Measurements from ENCODE around the gene NDEL1.

NDEL1 gene

DNA sequence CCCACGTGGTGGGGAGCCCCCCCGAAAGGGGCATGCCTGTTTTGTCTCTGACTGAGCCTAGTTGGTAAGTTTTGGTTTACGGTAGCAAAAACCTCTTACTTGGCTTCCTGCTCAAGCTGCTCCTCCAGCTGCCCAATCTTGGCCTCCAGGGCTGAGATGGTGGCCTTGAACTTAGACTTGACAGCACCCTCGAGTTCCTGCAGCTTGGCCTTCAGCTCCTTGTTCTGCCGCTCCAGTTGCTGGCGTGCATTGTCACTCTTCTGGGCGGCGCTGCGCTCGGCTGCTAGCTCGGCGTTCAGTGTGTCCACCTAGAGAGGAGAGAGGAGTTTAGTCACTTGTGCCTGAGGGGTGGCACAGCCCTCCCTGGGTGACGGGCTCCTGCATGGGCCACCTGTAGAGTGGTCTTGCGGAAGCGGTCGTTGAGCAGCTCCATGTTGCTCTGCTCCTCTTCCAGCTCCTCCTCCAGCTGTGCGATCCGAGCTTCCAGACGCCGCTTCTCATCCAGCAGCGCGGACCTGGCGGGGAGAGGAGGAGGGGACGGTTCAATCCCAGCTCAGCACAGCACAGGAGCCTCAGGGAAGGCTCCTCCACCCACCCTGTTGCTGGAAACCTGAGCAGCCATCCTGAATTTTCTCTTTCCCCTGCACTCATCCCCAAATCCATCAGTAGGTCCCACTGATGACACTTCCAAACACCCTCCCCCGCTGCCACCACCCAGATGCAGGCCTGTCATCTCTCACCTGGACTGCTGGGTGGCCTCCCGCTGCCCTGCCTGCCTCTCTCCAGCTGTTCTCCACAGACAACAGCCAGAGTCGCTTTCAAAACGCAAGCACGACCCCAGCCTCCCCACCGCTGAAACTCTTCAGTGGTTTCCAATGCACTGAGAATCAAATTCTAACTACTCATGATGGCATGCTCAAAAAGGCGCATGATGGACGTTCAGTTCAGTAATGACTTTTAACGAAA is 44.6 kb downstream of the NDEL1 start:
- DNase-seq (ENCODE audit: low spot score): no peak

DNA sequence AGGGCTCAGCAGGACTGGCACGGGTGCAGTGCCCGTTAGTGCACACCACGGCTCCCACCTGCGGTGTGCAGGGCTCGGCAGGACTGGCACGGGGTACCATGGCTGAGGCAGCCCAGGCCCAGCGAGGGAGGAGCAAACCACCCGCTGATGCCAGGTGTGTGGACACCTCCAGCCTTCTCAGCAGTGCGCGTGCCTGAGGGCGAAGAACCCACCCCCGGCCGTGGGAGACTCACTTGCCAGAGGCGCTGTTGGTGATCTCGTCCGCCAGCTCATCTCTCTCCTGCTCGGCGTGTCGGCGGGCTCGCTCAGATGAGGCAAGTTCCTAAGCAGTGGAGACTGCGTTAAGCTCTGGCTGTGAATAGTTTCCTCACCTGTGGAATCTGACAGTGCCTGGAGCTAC is 45.4 kb downstream of the NDEL1 start:
- no peak for DNase-seq (ENCODE audit: low spot score)

DNA sequence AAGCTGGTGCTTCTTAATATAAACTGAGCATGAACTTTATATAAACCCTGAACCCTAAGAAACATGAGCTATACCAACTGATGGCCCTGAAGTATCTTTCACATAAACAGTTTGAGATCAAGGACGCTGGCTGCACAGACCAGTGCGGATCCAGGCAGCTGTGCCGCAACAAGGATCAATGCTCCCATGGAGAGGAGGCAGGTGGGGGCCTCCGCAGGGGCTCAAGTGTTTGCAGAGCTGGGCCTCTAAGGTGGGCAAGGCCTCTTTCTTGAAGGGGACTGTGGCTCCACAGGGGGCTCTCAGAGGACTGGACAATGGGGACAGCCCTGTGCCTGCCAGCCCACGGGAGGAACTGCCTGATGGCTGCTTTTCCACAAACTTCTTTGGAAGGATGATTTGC is 46.0 kb downstream of the NDEL1 start:
- DNase-seq (ENCODE audit: low spot score): no peak

DNA sequence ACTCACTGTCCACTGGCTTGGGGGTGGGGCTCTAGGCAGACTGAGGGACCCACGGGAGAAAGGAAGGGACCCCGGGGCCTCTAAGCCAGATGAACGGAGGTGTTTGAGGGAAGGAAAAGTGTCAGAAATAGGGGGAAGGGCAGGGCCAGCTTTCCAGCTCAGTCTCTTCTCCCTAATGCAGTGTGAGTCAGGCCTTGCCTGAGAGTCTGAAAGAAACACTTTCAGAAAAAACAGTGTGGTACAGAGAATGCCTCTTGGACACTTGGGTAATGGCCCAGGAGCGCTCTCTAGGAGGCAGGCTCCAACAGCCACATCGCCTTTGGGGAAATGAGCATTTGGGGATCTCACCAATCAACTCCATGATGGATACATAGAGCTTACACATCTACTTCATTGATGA is 46.9 kb downstream of the NDEL1 start:
- DNase-seq (ENCODE audit: low spot score): no peak

GRCh38 chr17:8484465-8484864 is 48.8 kb downstream of the NDEL1 start:
- DNase-seq (ENCODE audit: low spot score): no peak

DNA sequence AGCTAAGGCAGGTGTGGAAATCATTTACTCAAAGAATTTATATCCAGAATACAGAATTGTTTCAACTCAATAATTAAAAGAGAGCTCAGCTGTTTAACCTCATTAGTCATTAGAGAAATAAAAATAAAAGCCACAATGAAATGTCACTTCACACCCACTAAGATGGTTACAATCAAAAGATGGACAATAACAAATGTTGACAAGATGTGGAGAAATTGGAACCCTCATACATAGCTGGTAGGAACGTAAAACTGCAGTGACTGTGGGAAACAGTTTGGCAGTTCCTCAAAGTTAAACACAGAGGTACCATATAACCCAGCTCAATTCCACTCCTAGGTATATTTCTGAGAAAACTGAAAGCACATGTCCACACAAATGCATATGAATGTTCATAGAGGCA is 49.8 kb downstream of the NDEL1 start:
- no peak for DNase-seq (ENCODE audit: low spot score)

- DNase-seq (ENCODE audit: low spot score): no peak
Observed at GRCh38 chr17:8487130-8487645, 51.5 kb downstream of the NDEL1 start.

DNA sequence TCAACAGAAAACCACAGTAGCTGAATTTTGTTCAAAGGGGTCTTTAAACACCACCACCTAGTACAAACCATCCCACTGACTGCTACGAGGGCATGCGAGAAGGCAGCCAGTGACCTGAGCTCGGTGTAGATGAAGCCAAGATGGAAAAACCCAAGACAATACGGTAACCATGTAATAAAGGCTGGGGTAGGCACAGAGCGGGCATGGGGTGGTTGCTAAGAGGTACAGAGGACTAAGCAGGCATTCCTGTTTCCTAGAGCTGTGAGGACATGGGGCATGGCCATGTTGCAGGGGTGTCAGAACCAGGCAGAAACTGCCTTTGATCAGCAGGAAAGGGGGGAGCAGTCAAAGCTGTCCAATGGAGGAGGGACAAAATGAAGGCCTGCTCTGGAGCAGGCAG is 52.1 kb downstream of the NDEL1 start:
- DNase-seq (ENCODE audit: low spot score): no peak

DNA sequence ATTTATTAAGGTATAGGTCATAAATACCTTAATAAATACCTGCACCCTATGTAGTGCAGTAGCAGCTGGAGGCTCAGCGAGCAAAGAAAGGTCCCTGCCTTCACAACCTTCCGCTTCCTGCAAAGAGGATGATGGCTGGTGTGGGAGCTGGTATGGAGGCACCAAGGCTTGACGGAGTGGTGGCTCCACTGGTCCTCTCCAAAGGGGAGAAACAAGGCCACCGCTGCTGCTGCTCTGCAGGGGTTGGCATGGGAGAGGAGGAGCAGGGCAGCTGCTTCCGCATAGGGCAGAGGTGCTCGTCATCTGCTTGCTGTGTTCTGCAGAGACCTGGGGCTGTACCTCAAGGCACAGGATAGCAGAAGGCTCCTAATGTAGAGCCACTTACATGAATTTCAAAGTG is 52.8 kb downstream of the NDEL1 start:
- DNase-seq (ENCODE audit: low spot score): no peak

DNA sequence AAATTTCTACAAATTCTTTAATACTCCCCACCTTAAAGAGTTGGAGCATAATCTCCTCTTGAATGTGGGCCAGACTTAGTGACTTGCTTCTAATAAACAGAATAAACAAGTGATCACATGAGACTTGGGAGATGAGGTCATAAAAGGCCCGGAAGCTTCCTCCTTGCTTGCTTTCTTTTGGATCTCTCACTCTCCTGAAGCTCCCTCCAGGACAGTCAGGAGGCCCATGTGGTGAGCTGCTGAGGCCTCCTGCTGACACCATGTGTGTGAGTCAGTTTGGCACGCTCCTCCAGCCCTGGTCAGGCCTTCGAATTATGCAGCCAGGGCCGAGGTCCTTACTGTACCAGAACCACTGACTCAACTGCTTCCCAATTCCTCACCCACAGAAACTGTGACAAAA is 53.2 kb downstream of the NDEL1 start:
- DNase-seq (ENCODE audit: low spot score): peak; percentile 91

DNA sequence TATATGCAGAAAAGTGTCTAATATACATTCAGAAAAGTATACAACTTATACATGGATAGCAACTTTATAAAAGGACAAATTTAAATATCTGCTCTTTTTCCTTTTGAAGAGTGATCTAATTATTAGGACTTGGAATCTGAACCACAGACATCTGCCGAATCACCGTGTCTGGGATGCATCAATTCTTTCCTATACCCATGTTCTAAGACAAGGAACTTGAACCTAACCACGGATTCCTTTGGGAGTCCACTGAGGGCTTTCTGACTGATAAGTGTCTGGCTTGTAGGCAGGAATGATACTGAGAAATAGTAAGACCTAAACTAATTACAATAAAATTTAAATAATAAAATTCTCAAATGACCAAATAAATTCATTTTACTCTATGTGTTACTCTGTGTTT is 54.2 kb downstream of the NDEL1 start:
- DNase-seq (ENCODE audit: low spot score): no peak

DNA sequence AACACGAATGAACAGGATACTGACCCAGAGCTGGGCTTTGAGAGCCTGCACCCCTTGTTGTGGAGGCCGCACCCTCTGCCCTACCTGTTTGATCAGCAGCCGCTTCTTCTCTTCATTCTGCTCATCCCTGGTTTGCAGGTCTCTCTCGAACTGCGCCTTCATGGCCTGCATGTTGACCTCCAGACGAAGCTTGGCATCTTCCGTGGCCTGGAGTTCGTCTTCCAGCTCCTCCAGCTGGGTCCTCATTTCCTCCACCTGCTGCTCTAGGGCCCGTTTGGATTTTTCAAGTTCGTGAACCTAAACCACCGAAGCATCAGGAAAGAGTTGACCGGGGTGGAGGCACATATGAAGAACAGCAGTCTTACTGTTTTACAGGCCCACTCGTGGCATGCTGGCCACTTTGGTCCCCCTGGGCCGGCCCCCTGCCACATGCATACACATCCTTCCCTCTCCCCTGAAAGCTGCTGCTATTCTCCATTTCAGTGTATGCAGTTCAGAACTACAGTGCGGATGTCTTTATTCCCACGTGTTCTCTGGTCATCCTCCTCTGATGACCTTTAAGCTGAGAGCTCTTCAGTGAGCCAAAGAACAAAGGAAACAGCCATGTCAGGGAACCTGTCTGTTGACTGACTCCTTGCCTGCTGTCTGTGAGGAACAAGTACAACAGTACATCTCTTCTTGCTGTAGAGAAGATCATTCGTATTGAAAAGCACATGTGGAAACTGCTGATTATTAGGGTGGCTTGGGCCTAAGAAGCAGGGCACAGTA is 54.8 kb downstream of the NDEL1 start:
- DNase-seq (ENCODE audit: low spot score): no peak

- no peak for DNase-seq (ENCODE audit: low spot score)
Observed at GRCh38 chr17:8492121-8492520, 56.4 kb downstream of the NDEL1 start.

DNA sequence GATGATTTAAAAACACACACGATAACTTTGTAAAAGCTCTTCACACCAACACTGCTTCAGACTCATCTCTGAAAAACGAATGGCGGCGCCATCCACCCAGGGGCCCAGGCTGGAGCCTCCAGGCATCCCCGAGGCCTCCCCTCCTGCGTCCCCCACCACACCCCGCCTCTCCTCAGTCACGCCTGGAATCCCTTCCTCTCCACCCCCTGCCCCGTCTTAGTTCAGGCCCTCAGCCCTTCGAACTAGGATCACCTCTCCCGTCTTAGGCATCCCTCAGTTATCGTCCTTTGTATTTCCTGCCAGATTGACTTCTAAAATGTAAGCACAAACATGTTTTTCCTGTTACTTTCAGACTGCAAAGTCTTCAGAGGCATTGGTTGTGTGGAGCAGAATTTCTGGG is 58.3 kb downstream of the NDEL1 start:
- DNase-seq (ENCODE audit: low spot score): no peak

DNA sequence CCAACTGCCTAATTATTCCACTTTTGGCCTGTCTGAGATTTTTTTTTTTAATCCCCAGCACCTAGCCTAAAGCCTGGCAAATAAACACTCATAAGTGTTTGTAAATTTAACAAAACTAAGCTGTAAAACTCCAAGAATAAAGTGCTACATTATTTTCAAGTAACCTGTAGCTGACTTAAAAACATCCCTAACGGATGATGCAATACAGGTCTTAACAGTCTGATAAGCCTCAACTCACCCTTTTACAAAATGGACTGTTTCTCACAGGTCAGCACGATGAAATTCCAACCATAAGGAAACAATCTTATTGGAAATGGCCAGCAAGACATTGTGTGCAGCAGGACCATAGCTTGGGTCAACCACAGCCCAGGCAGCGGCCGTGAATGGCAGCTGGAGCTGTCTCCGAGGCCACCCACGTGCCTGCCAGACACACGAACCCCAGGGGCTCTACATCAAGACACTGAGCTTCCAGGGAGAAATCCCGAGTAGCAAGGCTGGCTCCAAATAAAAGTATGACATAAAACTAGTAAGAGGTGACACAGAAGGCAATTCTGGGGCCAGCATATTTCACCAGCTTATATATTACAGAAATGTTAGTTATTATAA is 58.9 kb downstream of the NDEL1 start:
- DNase-seq (ENCODE audit: low spot score): no peak

- DNase-seq (ENCODE audit: low spot score): no peak
Observed at GRCh38 chr17:8496081-8496480, 60.4 kb downstream of the NDEL1 start.

GRCh38 chr17:8499171-8499570 is 63.5 kb downstream of the NDEL1 start:
- no peak for DNase-seq (ENCODE audit: low spot score)

- DNase-seq (ENCODE audit: low spot score): no peak
Observed at GRCh38 chr17:8499614-8500013, 63.9 kb downstream of the NDEL1 start.

- DNase-seq (ENCODE audit: low spot score): no peak
Observed at GRCh38 chr17:8500609-8501008, 64.9 kb downstream of the NDEL1 start.

- DNase-seq (ENCODE audit: low spot score): no peak
Observed at GRCh38 chr17:8502126-8502525, 66.4 kb downstream of the NDEL1 start.

- peak; percentile 24 for DNase-seq (ENCODE audit: low spot score)
Observed at GRCh38 chr17:8503368-8503767, 67.7 kb downstream of the NDEL1 start.

DNA sequence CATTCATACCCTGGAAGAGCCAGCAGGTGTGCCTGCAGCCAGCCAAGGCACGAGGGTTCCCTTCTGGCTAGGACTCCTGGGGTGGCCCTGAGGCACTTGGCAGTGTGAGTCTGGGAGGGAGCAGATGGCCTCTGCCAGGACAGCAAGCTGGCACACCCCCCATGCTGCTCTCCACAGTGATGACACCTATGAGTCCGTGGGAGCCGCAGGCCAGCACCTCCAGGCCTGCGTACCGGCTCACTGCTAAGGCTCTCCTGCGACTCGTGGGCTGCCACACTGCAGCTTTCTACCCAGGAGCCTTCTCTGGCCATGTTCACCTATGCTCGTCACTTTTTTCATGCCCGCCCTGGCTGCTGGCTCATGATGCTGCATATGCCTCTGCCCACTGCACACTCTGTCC is 68.1 kb downstream of the NDEL1 start:
- no peak for DNase-seq (ENCODE audit: low spot score)
